Stimulated activated CD4-positive, alpha-beta T cell treated with anti-CD3 and anti-CD28 coated beads, Interleukin-4, amount 100 ng/mL, for 1 hour (primary cell): ENCODE measurements around the gene WASHC2A.
"Not testable (repeated sequence)": the region's sequence is repeated elsewhere in the genome, so short reads cannot be mapped to it uniquely, and the experiment has no call there.

Experiments used
- DNase-seq: peaks from one replicate; pipeline ENCODE4 v3.0.0-alpha.2; 2020

Gene WASHC2A

DNA sequence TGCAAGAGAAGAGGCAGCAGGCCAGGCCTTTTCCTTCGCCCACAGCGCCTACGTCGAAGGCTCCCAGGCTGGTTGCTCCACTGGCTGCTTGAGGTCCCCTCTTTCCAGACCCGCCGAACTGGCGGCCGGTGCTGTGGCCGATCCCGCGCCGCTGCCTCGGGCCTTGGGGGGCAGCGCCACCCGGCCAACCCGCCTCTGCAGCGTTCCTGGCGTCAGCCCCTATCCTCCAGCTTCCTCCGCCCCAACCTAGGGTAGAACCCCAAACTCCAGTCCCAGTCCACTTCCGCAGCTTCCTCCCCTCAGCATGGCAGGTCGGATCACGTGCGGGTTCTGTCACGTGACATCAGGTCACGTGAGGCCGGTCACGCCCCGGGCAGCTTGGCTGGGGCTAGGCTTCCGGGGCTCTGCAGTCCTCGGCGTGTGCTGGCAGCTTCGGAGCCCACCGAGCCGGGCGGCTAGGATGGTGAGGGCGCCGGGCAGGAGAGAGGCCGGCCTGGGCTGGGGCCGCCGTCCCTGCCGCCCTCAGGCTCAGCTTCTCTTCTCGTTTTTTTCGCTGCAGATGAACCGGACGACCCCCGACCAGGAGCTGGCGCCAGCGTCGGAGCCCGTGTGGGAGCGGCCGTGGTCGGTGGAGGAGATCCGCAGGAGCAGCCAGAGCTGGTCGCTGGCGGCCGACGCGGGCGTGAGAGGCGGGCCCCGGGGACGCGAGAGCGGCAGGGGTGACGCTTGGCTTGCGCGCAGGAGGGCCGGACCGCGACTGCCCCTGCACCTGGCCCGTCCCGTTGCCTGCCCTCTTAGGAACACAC is at the start of gene WASHC2A:
Gene WASHC2A, plus strand, starts transcription at position 409 of the 806 bp plus-strand sequence. Its CDS starts 52 bp downstream, at position 461.
- peak; percentile 93 for DNase-seq

GRCh38 chr10:50019279-50019678 is 48.5 kb upstream of the WASHC2A start:
- DNase-seq = not testable (repeated sequence)

DNA sequence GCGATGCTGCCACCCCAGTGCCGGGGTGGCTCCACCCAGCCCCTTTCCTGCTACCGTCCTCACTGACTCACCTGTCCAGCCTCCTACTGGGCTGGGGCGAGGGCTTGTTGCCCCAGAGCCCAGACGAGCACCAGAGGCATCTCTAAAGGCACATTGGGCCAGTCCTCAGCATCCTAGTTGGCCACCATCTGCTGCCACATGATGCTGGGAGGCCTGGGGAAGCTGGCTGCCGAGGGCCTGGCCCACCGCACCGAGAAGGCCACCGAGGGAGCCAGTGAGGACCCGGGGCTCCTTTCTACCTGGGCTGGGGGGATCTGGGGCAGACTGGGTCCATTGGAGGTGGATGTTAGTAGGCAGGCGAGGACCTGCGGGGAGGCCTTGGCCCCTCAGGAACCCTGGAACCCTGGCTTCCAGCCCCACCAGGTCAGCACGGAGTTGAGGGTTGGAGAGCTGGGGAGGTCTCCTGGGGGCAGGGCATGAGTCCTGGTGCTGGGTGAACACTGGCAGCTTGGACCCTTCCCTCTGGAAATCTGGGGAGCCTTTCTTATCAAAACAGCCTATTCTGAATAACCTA is 47.2 kb upstream of the WASHC2A start:
- not testable (repeated sequence) for DNase-seq

DNA sequence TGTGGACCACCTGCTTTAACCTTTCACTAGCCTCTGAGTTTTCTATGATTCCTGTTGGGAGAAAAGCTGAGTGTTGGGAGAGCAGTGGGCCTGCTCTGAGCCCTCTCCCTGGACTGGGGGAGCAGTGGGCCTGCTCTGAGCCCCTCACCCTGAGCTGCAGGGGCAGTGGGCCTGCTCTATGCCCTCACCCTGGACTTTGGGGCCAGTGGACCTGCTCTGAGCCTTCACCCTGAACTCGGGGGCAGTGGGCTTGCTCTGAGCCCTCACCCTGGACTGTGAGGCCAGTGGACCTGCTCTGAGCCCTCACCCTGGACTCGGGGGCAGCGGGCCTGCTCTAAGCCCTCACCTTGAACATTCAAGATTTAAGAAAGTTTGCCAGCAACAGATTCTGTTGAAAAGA is 46.1 kb upstream of the WASHC2A start:
- no peak for DNase-seq

- not testable (repeated sequence) for DNase-seq
Observed at GRCh38 chr10:50024716-50025383, 42.9 kb upstream of the WASHC2A start.

DNA sequence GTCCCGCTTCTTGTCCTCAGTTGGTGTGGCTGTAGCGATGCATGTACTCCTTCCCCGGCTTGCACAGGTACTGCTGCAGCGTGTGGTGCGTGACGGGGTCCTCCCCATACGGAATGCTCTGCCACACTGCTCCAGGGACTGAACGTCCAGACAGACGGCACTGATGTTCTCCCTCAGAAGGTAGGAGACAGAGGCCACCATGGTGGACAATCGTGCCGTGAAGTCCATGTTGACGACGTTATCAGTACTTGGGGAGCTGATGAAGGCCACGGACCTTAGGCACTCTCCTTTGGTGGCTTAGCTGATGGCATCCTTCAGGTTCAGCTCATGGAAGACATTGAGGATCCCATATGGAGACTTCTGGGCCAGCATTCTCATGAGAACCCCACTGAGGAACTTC is 42.1 kb upstream of the WASHC2A start:
- no peak for DNase-seq

GRCh38 chr10:50027195-50027594 is 40.6 kb upstream of the WASHC2A start:
- DNase-seq = no peak

- DNase-seq = no peak
Observed at GRCh38 chr10:50033481-50033880, 34.3 kb upstream of the WASHC2A start.

DNA sequence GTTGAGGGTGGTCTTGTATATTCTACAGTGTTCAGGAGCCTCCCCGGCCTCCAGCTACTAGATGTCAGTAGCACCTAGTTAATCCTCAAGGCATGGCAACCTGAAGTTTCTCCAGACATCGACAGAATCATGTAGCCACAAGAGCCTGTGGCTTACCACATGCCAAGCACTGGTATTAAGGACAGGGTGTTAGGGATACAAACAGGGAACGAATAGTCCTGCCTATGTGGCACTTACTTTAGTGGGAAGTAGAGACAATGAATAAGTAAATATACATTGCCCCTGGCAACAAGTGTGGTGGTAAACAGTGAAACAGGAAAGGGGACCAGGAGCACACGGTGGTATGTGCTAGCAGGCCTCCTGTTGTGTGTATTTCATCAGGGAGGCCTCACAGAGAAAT is 32.4 kb upstream of the WASHC2A start:
- not testable (repeated sequence) for DNase-seq

DNA sequence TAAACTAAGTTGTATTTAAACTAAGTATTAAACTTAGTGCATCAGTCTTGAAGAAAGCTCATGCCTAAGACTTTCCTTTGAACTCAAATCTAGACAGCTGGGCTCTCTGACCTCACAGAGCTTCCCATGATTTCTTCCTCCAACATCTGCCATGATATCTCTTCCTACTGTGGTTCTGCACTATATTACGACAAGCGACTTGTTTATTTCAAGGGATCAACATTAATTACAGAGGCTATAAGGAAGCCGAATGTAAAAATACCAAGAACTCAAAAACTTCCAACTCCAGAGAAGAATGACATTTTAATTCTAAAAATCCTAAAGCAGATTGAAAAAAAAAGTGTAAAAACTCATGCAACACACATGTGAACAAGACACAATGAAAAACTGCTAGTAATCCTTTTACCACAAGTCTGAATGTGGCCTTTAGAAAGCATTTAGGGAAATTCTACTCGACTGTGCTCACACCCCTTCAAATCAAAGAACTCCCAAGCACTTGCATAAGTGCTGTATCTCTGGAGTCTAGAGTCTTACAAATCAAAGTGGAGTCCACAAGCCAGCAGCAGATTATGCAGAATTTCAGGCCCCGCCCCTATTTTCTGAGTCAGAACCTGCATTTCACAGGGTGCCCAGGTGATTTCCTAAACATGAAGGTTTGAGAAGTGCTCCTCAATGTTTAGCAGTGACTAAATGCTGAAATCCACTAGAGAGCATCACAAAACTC is 22.7 kb upstream of the WASHC2A start:
- no peak for DNase-seq

GRCh38 chr10:50046457-50046856 is 21.3 kb upstream of the WASHC2A start:
- not testable (repeated sequence) for DNase-seq

DNA sequence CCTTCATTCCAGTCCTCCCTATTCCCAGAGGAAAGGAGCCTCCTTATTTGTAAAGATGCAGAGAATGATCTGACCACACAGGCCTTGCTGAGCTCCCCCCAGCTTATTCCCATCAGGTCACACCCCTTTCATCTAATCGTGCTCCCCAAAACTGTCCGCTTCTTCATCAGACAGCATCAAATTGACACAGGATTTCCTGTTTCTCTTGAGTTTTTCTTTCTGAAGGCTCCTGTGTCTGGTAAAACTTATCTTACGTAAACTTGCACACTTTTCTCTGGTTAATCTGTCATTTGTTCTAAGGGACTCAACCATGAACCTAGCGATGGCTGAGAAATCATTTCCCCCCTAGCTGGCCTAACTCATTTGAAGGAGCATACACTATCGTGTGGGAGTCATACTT is 20.2 kb upstream of the WASHC2A start:
- DNase-seq = not testable (repeated sequence)

DNA sequence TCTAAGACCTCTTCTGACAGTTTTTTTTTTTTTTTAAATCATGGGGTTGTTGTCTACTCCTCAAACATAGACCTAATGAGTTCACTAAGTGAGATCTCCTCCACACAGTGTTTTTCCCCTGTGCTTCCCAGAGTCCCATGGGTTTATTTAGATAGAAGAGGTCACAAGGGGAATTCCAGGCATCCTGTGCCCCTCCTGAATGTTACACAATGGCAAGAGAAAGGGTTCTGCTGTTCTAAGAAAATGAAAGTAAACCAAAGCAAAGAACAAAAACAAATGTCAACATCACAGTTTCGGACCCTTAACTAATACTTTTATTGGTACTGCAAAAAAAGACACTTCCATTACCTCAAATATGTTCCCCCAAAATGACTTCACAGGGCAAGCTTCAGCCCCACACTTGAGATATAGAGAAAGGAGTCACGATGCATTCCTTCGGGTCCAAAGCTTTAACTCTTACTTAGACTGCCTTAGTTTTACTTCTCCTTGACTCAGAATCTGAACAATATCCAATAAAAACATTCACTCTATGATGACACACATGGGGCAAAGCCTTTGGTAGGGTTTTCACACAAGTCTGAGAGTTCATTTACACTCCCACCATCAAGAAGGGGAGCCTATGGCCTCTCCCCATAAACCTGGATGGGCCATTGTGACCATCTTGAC is 15.6 kb upstream of the WASHC2A start:
- not testable (repeated sequence) for DNase-seq

- DNase-seq = not testable (repeated sequence)
Observed at GRCh38 chr10:50052778-50053376, 14.9 kb upstream of the WASHC2A start.

- not testable (repeated sequence) for DNase-seq
Observed at GRCh38 chr10:50055494-50056292, 12.1 kb upstream of the WASHC2A start.

DNA sequence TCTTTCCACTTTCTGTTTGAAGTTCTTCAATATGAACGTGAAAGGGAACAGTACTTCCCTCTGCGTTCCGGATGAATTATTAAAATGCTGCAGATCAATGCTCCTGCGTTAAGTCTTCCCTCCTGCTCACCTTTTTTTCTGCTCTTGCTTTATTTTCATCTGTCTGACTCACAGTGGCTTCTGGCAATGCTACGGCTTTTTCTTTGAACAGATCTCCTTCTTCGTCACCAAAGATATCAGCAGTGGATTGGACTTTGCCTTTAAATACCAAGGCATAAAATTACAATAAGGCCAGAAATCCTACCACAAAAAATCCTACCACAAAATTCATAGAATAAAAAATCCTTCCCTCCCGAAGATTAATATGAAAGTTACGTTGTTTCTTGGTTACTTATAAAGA is 11.1 kb upstream of the WASHC2A start:
- not testable (repeated sequence) for DNase-seq

DNA sequence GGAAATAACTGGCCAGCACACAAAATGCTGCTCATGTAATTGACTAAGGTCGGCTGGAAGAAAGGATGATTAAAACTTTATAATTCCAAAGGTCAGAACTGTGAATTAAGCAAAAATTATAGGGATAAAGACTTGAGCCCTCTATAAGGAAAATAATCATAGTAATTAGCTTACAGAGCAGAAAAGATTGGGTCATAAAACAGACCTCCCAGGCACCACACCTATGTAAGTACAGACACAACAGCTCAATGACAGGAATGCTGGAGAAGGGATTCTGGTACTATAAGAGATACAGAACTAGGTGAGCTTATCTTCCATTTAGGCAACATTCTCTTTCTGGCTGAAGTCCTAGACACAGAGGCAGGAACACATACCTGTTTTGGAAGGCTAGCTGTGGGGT is 9.0 kb upstream of the WASHC2A start:
- DNase-seq = not testable (repeated sequence)

DNA sequence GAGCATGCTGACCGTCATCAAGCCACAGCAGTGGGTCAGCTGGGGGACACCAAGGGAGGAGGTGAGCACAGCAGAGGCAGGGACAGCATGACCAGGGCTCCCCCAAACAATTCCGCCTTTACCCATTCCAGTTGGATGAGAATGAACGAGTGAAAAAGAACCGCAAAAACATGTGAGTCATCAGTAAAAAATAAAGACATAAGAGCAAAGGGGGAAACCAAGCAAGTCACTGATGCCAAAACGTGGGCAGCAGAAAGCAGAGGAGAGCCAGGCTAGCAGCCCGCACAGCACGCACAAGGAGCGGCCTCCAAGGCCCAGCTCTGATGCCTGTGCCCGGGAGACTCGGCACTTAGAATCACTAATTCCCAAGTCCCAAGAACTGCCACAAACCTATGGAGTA is 7.8 kb upstream of the WASHC2A start:
- DNase-seq = not testable (repeated sequence)

DNA sequence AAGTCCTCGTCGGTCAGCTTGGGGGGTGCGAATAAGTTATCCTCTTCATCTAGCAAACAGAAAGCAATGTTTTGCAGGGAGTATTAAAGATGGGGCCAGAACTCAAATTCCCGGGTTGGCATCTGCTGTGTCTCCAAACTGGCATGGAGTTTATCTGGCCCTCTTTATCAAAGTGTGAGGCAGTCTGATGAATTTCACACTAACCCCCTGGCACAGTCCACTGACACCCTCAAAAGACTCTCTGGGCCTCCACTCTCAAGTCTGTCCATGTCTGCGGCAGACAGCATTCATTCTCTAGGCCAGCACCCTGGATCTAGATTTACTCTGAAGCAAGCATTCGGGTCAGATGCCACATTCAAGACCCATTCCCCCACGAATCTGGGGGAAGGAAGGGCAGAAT is 6.2 kb upstream of the WASHC2A start:
- DNase-seq = not testable (repeated sequence)

- DNase-seq = peak; percentile 3
Observed at GRCh38 chr10:50063100-50063499, 4.7 kb upstream of the WASHC2A start.

DNA sequence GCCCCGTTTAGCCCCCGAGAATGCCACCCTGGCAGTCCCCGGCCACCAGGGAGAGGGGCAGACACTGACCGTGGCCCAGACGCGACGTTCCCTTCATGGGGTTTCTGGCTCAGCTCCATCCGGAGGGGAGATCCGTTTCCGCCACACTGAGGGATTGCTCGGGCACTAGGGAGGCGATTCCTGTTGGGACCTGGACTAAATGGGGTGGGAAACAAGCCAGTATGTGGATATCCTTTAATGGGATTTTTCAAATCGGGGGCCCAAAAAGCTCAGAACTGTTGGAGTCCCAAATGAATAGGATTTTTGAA is 552 bp downstream of the WASHC2A start:
- DNase-seq = not testable (repeated sequence)
